HG02588 (cell line): ENCODE measurements around the gene TTR.
A peak's percentile ranks its signal among the peaks of the same experiment; 100 is the strongest.

Source experiments
- ATAC-seq: cut with Tn5 transposase; IDR thresholded peaks from one replicate; pipeline ENCODE4 v1.9.1; 2021; ENCODE audit warnings: mild to moderate bottlenecking, moderate library complexity; ENCODE audit not compliant: unreplicated experiment

TTR gene

DNA sequence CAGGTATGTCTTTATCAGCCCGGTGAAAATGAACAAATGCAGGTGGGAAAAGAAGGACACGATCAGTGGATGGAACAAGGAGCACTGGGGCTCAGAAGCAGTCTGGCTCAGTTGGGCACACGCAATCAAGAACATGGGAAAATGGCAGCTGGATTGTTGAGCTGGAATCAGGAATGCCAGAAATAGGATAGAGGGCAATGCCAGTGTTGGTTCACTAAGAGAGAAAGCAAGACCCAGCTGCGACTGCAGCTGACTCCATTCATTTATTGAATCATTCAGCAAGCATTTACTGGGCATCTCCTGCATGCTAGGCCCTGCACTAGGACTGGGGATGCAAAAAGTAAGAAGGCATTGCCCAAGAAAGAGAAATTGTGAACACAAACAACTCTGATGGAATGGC is 13.6 kb upstream of the TTR start:
- ATAC-seq = no peak

DNA sequence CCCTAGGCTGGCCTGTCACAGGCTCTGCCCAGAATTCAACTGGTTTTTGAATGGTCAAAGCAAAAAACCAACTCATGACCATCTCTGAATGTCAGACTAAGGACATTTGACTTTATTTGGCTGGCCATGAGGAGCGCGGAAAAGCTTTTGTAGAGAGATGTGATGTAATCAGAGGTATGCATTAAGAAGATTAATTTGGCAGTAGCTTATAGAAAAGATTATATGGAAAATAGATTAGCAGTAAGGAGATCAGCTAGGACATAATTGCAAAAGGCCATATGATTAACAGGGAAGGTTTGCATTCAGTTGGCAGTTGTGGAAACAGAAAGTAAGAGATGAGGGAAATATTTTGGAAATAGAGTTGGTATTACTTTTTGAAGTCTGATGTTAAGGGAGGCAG is 12.3 kb upstream of the TTR start:
- no peak for ATAC-seq

DNA sequence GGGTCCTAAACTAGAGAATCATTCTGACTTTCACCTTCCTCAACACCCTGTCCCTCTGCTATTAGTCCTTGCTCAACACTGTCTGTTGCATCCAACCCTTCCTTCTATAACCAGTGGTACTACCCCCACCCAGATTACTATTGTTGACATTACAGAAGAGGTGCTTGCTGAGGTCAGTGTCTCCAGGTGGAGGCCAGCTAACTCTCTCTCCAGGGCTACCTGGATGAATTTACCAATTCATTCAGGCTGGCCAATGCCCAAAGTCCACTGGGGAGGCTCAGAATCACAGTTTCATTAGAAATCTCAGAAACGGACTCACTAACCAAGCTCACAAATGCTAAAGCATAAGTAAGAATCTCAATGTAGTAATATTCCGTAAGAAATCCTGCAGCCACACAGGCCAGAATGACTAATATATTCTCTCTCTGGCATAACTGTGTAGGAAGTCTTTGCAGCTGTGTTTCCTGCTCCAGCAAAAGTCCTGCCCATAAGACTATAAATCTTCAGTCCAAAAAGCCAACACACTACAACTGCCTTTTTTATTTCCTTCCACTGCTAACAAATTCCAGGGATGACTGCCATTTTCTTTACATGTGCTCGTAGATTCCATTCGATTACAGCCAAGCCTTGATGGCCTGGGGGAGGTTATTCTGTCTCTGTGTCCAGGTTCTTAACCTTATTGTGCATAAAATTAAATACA is 10.0 kb upstream of the TTR start:
- no peak for ATAC-seq

DNA sequence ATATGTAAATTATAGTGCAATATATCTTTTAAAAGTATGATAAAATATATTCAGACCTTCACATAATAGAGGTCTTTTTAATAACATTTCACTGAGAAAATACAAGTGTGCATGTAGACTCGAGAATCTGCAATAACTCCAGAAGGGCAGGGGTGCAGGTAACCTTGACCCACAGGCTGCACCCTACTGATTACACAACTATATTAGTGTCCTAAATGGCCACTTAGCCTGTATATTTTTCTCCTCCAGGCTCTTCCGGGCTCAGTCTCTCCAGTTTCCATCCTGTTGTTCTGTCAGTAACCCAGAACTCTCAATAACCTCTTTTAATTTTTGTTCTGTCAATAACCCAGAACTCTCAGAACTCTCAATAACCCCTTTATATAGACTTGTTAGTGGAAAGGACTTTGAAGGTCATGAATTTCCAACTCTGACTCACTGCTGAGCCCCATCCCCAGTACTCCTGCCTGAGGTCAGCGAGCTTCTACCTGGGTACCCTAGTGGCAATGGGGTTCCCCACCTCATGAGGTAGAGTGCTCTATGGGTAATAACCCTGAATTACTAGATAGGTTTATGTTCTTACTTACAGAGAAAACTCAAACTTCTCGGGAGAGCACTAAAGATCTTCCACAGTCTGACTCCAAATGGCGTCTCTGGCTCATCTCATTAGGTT is 8.4 kb upstream of the TTR start:
- no peak for ATAC-seq

- ATAC-seq = no peak
Observed at GRCh38 chr18:31585991-31586390, 5.7 kb upstream of the TTR start.

- no peak for ATAC-seq
Observed at GRCh38 chr18:31586616-31587015, 5.1 kb upstream of the TTR start.

GRCh38 chr18:31587529-31587928 is 4.1 kb upstream of the TTR start:
- no peak for ATAC-seq

GRCh38 chr18:31590570-31590969 is 1.1 kb upstream of the TTR start:
- ATAC-seq = no peak

- no peak for ATAC-seq
Observed at GRCh38 chr18:31591113-31591512, 564 bp upstream of the TTR start.

DNA sequence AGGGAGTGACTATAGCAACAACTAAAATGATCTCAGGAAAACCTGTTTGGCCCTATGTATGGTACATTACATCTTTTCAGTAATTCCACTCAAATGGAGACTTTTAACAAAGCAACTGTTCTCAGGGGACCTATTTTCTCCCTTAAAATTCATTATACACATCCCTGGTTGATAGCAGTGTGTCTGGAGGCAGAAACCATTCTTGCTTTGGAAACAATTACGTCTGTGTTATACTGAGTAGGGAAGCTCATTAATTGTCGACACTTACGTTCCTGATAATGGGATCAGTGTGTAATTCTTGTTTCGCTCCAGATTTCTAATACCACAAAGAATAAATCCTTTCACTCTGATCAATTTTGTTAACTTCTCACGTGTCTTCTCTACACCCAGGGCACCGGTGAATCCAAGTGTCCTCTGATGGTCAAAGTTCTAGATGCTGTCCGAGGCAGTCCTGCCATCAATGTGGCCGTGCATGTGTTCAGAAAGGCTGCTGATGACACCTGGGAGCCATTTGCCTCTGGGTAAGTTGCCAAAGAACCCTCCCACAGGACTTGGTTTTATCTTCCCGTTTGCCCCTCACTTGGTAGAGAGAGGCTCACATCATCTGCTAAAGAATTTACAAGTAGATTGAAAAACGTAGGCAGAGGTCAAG is 955 bp downstream of the TTR start:
- ATAC-seq = no peak

- ATAC-seq = no peak
Observed at GRCh38 chr18:31595121-31595771, 3.6 kb downstream of the TTR start.

GRCh38 chr18:31596081-31596872 is 4.6 kb downstream of the TTR start:
- ATAC-seq = no peak

- ATAC-seq = no peak
Observed at GRCh38 chr18:31598021-31598805, 6.5 kb downstream of the TTR start.

- no peak for ATAC-seq
Observed at GRCh38 chr18:31603315-31603714, 11.6 kb downstream of the TTR start.

DNA sequence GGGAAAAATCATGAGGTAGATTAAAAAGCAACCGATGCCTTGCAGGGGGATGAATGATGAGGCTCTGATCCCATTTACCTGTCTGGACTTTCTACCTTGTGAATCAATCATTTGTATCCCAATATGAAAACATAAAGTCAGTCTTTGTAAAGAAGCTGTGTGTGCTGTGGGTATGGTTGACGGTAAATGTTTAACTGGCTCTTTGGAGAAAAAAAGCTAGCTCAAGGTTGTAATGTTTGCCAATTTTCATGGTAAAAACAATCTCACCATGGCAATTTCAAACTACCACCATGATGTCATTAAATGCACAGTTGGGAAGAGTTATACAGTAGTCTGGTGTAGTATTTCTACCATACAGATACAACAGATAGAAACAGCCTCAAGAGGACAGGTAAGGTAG is 14.6 kb downstream of the TTR start:
- no peak for ATAC-seq

DNA sequence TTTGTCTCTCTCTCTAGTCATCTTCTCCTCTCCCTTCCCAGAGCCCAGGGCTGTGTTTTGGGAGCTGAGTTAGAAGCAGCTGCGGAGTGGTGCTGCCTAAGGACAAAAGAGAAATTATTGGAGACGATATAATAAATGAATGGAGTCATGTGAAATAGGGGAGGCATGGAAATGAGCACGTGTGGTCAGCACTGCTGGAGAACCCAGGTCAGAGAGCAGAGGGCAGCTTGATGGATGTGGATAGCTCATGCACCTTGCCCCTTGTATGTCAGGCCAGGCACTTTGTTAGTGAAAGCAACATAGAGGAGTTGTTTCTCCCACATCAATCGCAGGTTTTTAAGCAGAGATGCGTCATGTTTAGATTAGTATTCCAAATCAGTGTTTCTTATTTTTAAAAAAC is 15.7 kb downstream of the TTR start:
- ATAC-seq = no peak

GRCh38 chr18:31609886-31610285 is 18.2 kb downstream of the TTR start:
- ATAC-seq = no peak

DNA sequence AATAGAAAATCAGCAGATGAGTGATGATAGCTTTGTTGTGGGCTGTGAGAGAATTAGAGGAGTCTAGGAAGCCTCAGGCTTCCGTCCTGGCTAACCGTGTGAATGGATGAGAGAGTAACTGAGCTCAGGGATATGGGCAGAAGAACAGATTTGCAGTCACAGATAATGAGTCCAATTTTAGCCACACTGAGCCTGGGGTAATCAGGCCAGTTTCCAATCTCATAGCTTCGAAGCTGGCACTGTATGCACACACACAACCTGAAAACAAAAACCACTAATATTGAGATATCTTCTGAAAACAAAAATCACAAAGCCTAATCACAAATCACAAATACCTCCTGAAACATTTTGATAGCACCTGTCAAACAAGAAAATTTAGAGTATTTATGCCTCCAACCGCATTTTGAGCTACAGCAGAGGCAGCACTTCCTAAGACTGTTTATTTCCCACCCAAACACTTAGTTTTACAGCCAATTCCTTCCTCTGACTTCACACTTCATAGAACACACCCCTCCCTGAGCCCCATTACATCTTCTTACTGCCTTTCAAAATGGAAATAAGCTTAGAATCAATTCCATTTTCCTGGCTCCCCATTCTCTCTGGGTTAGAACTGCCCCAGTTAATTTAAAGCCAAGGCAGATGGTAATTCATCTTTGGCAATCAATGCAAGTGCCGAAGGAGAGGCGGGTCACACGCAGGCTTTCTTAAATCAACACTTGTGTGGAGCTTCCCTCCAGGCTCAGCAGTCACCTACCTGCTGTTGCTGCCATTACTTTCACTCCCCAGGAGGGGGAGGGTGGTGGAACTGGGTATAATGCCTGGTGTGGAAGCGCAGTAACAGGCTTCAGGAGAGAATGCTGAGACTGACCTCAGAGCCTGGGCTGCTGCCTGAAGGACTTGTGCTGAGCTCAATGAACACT is 18.9 kb downstream of the TTR start:
- peak; percentile 63 for ATAC-seq

DNA sequence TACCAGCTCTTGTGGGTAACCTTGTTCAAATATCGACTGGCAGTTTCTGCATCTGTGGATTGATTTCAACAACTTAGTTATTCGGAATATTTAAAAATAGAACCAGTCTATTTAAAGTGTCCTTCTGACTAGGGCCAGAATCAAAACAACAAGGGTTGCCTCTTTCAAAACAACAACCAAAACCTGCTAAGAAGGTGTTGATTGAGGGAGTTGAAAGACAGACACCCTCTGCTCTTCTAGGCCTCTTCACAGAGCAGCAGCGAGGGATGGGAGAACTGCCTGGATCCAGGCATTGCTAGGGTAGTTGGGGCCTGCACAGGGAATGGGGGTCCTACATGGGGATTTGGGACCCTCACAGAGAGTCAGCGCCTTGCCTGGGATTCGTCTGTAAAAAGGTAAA is 19.8 kb downstream of the TTR start:
- no peak for ATAC-seq
